Measurements from ENCODE around the gene FOLR1.

DNA sequence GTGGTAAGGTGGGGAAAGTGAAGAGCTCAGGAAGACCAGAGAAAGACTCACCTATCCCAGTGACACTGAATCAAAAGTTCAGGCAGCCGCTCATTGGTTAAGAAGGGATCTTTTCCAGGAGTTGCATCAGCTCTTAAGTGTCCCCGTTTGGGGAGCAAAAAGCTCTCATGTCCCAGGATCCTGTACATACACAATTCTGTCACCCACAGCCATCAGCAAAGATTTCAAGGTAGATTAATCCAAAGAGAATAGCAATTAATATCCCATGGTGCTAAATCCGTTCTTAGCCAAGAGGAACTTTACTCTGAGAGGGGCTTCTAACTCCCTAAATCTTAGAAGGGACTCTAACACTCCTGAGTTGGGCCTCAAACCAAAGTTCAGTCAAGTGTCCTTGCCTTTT is 37.1 kb upstream of the FOLR1 start:
- TF ChIP-seq EZH2phosphoT487 (IDR thresholded peaks at IDR 0.05; ENCODE audit: borderline replicate concordance) = no peak
- TF ChIP-seq, protein P1, sequence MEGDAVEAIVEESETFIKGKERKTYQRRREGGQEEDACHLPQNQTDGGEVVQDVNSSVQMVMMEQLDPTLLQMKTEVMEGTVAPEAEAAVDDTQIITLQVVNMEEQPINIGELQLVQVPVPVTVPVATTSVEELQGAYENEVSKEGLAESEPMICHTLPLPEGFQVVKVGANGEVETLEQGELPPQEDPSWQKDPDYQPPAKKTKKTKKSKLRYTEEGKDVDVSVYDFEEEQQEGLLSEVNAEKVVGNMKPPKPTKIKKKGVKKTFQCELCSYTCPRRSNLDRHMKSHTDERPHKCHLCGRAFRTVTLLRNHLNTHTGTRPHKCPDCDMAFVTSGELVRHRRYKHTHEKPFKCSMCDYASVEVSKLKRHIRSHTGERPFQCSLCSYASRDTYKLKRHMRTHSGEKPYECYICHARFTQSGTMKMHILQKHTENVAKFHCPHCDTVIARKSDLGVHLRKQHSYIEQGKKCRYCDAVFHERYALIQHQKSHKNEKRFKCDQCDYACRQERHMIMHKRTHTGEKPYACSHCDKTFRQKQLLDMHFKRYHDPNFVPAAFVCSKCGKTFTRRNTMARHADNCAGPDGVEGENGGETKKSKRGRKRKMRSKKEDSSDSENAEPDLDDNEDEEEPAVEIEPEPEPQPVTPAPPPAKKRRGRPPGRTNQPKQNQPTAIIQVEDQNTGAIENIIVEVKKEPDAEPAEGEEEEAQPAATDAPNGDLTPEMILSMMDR (conservative IDR thresholded peaks at IDR 0.05; ENCODE audit: low read length) = no peak
